SK-N-SH treated with all-trans-retinoic acid at 6 μM for 48 hours (cell line): ENCODE data around the gene SPNS1.

Experiments
- ATAC-seq: fragments of 200-7000 bp; cut with Tn5 transposase; 3 replicates; pipeline ENCODE4 v1.9.1; 2020; ENCODE audit warnings: mild to moderate bottlenecking, moderate library complexity
- ARNTL ChIP-seq: fragments of 450-650 bp; formaldehyde crosslinking; IDR thresholded peaks from 2 replicates; pipeline ENCODE4 v1.5.0; 2020; ENCODE audit warnings: low read depth, mild to moderate bottlenecking, moderate library complexity, borderline replicate concordance
- BACH2 ChIP-seq: fragments of 250-450 bp; sonication (Bioruptor Pico); IDR thresholded peaks from 2 replicates; pipeline ENCODE4 v1.9.0; 2021; ENCODE audit warnings: mild to moderate bottlenecking, borderline replicate concordance
- CREB5 ChIP-seq: fragments of 250-450 bp; sonication (Bioruptor Pico); IDR thresholded peaks from 2 replicates; pipeline ENCODE4 v1.5.1; 2020; ENCODE audit warnings: low read depth, mild to moderate bottlenecking, moderate library complexity
- CSDC2 ChIP-seq: fragments of 250-450 bp; sonication (Bioruptor Pico); IDR thresholded peaks from 2 replicates; pipeline ENCODE4 v1.5.0; 2020; ENCODE audit warnings: mild to moderate bottlenecking, moderate library complexity
- CSRNP3 ChIP-seq: fragments of 250-450 bp; sonication (Bioruptor Pico); IDR thresholded peaks from 2 replicates; pipeline ENCODE4 v1.5.1; 2021; ENCODE audit warnings: mild to moderate bottlenecking, moderate library complexity
- GLIS3 ChIP-seq: fragments of 250-450 bp; sonication (Bioruptor Pico); IDR thresholded peaks from 2 replicates; pipeline ENCODE4 v1.5.0; 2020; ENCODE audit warnings: mild to moderate bottlenecking, moderate library complexity
- ISL1 ChIP-seq: fragments of 250-450 bp; sonication (Bioruptor Pico); IDR thresholded peaks from 2 replicates; pipeline ENCODE4 v2.1.2; 2022; ENCODE audit warnings: mild to moderate bottlenecking, moderate library complexity
- OSR1 ChIP-seq: fragments of 250-450 bp; sonication (Bioruptor Pico); IDR thresholded peaks from 2 replicates; pipeline ENCODE4 v1.8.0; 2022; ENCODE audit warnings: moderate library complexity, mild to moderate bottlenecking, inconsistent platforms
- PATZ1 ChIP-seq: fragments of 250-450 bp; sonication (Bioruptor Pico); IDR thresholded peaks from 2 replicates; pipeline ENCODE4 v1.8.0; 2020; ENCODE audit warnings: mild to moderate bottlenecking, moderate library complexity, borderline replicate concordance
- POU6F1 ChIP-seq: fragments of 250-450 bp; sonication (Bioruptor Pico); IDR thresholded peaks from 2 replicates; pipeline ENCODE4 v1.8.0; 2021; ENCODE audit warnings: low read depth, mild to moderate bottlenecking, moderate library complexity, borderline replicate concordance
- PPARA ChIP-seq: fragments of 250-450 bp; sonication (Bioruptor Pico); IDR thresholded peaks from 2 replicates; pipeline ENCODE4 v1.5.0; 2020; ENCODE audit warnings: mild to moderate bottlenecking, borderline replicate concordance
- RARB ChIP-seq: fragments of 250-450 bp; sonication (Bioruptor Pico); IDR thresholded peaks from 2 replicates; pipeline ENCODE4 v1.8.0; 2021; ENCODE audit warnings: mild to moderate bottlenecking, moderate library complexity
- TCF4 ChIP-seq: fragments of 250-450 bp; sonication (Bioruptor Pico); IDR thresholded peaks from 2 replicates; pipeline ENCODE4 v1.8.0; 2021; ENCODE audit warnings: mild to moderate bottlenecking, moderate library complexity, borderline replicate concordance
- TOX ChIP-seq: fragments of 250-450 bp; sonication (Bioruptor Pico); IDR thresholded peaks from 2 replicates; pipeline ENCODE4 v1.8.0; 2021; ENCODE audit warnings: mild to moderate bottlenecking, moderate library complexity, borderline replicate concordance
- TSHZ2 ChIP-seq: fragments of 250-450 bp; sonication (Bioruptor Pico); IDR thresholded peaks from 2 replicates; pipeline ENCODE4 v1.5.0; 2020; ENCODE audit warnings: mild to moderate bottlenecking, moderate library complexity
- ZC3H10 ChIP-seq: fragments of 250-450 bp; sonication (Bioruptor Pico); IDR thresholded peaks from 2 replicates; pipeline ENCODE4 v1.5.1; 2021; ENCODE audit warnings: mild to moderate bottlenecking, moderate library complexity
- ZFP30 ChIP-seq: fragments of 450-650 bp; formaldehyde crosslinking; IDR thresholded peaks from 2 replicates; pipeline ENCODE4 v1.5.0; 2022; ENCODE audit warnings: mild to moderate bottlenecking, moderate library complexity
- ZNF565 ChIP-seq: fragments of 450-650 bp; formaldehyde crosslinking; conservative IDR thresholded peaks from 2 replicates; pipeline ENCODE4 v1.5.0; 2020; ENCODE audit warnings: low read depth, mild to moderate bottlenecking, moderate library complexity
- ZNF70 ChIP-seq: fragments of 450-650 bp; formaldehyde crosslinking; IDR thresholded peaks from 2 replicates; pipeline ENCODE4 v1.5.0; 2020; ENCODE audit warnings: mild to moderate bottlenecking, moderate library complexity
- ZNF8 ChIP-seq: fragments of 450-650 bp; formaldehyde crosslinking; IDR thresholded peaks from 2 replicates; pipeline ENCODE4 v1.5.0; 2020; ENCODE audit warnings: mild to moderate bottlenecking, moderate library complexity

SPNS1 gene

GRCh38 chr16:29022196-29022595 lies 47.6 kb downstream of the SPNS1 start:
- ATAC-seq: no peak
- TF ChIP-seq ZNF565 (CRISPR knock-in tag) (no peak), BACH2 (no peak), TCF4 (no peak), ZNF8 (CRISPR knock-in tag) (no peak), GLIS3 (CRISPR knock-in tag) (no peak), TSHZ2 (CRISPR knock-in tag) (no peak), ISL1 (CRISPR knock-in tag) (no peak), OSR1 (CRISPR knock-in tag) (no peak), CSDC2 (CRISPR knock-in tag) (no peak), ARNTL (CRISPR knock-in tag) (no peak), ZC3H10 (CRISPR knock-in tag) (no peak), POU6F1 (CRISPR knock-in tag) (no peak), ZNF70 (CRISPR knock-in tag) (no peak), CSRNP3 (no peak), PATZ1 (no peak), ZFP30 (no peak), TOX (CRISPR knock-in tag) (no peak), RARB (CRISPR knock-in tag) (no peak)

- no peak for TF ChIP-seq PPARA (CRISPR knock-in tag)
- TF ChIP-seq CREB5 (CRISPR knock-in tag): no peak
- no peak for TF ChIP-seq ZNF8 (CRISPR knock-in tag)
- no peak for TF ChIP-seq ARNTL (CRISPR knock-in tag)
- no peak for TF ChIP-seq ZC3H10 (CRISPR knock-in tag)
- TF ChIP-seq RARB (CRISPR knock-in tag): no peak
- TF ChIP-seq ZNF565 (CRISPR knock-in tag): no peak
- no peak for TF ChIP-seq POU6F1 (CRISPR knock-in tag)
- no peak for TF ChIP-seq ZFP30
- TF ChIP-seq GLIS3 (CRISPR knock-in tag): no peak
- no peak for TF ChIP-seq BACH2
- no peak for ATAC-seq
Observed at GRCh38 chr16:29023279-29024277, 49.0 kb downstream of the SPNS1 start.
